ENCODE measurements around the gene ADGRD2. TPM values are rescaled to one million over a fixed set of nuclear protein-coding genes. Genes with fewer than 3 reads are reported as not detected.

ADGRD2 gene
- total RNA-seq, 1 donor, result not detected

GRCh38 chr9:124498040-124498439 is 47.8 kb downstream of the ADGRD2 start:
- H3K4me3 ChIP-seq (ENCODE audit: low read depth, low read length), result no peak overlapping the region
- TF ChIP-seq CTCF (IDR thresholded peaks at IDR 0.05; ENCODE audit: insufficient read depth, low read depth, low read length), result no peak
- no peak for DNase-seq (ENCODE audit: low read depth)

- TF ChIP-seq CTCF (IDR thresholded peaks at IDR 0.05; ENCODE audit: insufficient read depth, low read depth, low read length), result no peak
- DNase-seq (ENCODE audit: low read depth), result no peak
- no peak overlapping the region for H3K4me3 ChIP-seq (ENCODE audit: low read depth, low read length)
These were observed 48.4 kb downstream of the ADGRD2 start for GRCh38 chr9:124498499-124499146.

GRCh38 chr9:124499216-124499615 is 49.0 kb downstream of the ADGRD2 start:
- H3K4me3 ChIP-seq (ENCODE audit: low read depth, low read length), result no peak overlapping the region
- TF ChIP-seq CTCF (IDR thresholded peaks at IDR 0.05; ENCODE audit: insufficient read depth, low read depth, low read length), result no peak
- DNase-seq (ENCODE audit: low read depth), result no peak

- DNase-seq (ENCODE audit: low read depth), result no peak
- H3K4me3 ChIP-seq (ENCODE audit: low read depth, low read length), result no peak overlapping the region
- TF ChIP-seq CTCF (IDR thresholded peaks at IDR 0.05; ENCODE audit: insufficient read depth, low read depth, low read length), result no peak
These were observed 50.0 kb downstream of the ADGRD2 start for GRCh38 chr9:124500028-124500795.

GRCh38 chr9:124500796-124501611 is 50.8 kb downstream of the ADGRD2 start:
- no peak for TF ChIP-seq CTCF (IDR thresholded peaks at IDR 0.05; ENCODE audit: insufficient read depth, low read depth, low read length)
- no peak for DNase-seq (ENCODE audit: low read depth)

GRCh38 chr9:124501771-124502320 is 51.6 kb downstream of the ADGRD2 start:
- DNase-seq (ENCODE audit: low read depth), result no peak
- no peak for TF ChIP-seq CTCF (IDR thresholded peaks at IDR 0.05; ENCODE audit: insufficient read depth, low read depth, low read length)
- no peak overlapping the region for H3K4me3 ChIP-seq (ENCODE audit: low read depth, low read length)

More at GRCh38 chr9:124500796-124501611, 50.8 kb downstream of the ADGRD2 start:
- no peak overlapping the region for H3K4me3 ChIP-seq (ENCODE audit: low read depth, low read length)

Measured in fibroblast of villous mesenchyme (primary cell).